K562 (cell line): Measurements from ENCODE around the gene CCDC200. TPM values are rescaled to one million over a fixed set of nuclear protein-coding genes. Genes with fewer than 3 reads are reported as not detected.

Experiments
- CCAR2 ChIP-seq: fragments of 200-400 bp; formaldehyde crosslinking; IDR thresholded peaks from 2 replicates; pipeline ENCODE4 v1.6.1; 2017; ENCODE audit warnings: mild to moderate bottlenecking, low read depth, low read length
- CCNT2 ChIP-seq: IDR thresholded peaks from 2 replicates; pipeline ENCODE4 v1.6.1; 2011; ENCODE audit warnings: borderline replicate concordance, low read depth, mild to moderate bottlenecking, moderate library complexity, mixed read lengths, low read length; ENCODE audit not compliant: insufficient read length; ENCODE audit errors: extremely low read depth
- CHD4 ChIP-seq: fragments of 200-600 bp; sonication (generic); IDR thresholded peaks from 3 replicates; pipeline ENCODE4 v1.6.1; 2012; ENCODE audit warnings: low read depth, mild to moderate bottlenecking, mixed read lengths, low read length, inconsistent platforms; ENCODE audit not compliant: insufficient read depth, insufficient replicate concordance, poor library complexity, severe bottlenecking
- CREB5 ChIP-seq: fragments of 250-450 bp; sonication (Bioruptor Pico); IDR thresholded peaks from 2 replicates; pipeline ENCODE4 v1.5.0; 2020; ENCODE audit warnings: mild to moderate bottlenecking
- GATAD2A ChIP-seq: fragments of 450-650 bp; IDR thresholded peaks from 2 replicates; pipeline ENCODE4 v1.6.1; 2017
- GMEB1 ChIP-seq: fragments of 250-450 bp; sonication (Bioruptor Pico); IDR thresholded peaks from 2 replicates; pipeline ENCODE4 v1.4.0; 2020; ENCODE audit warnings: mild to moderate bottlenecking
- KLF1 ChIP-seq: fragments of 450-650 bp; IDR thresholded peaks from 2 replicates; pipeline ENCODE4 v1.6.1; 2016; ENCODE audit warnings: missing genetic modification characterization, missing compliant biosample characterization
- KLF10 ChIP-seq: fragments of 250-450 bp; sonication (Bioruptor Pico); IDR thresholded peaks from 2 replicates; pipeline ENCODE4 v1.6.1; 2021; ENCODE audit warnings: matching md5 sums
- NR3C1 ChIP-seq: sonication (generic); formaldehyde crosslinking; IDR thresholded peaks from 2 replicates; pipeline ENCODE4 v1.8.1; 2022; ENCODE audit warnings: missing genetic modification reagents
- POLR2B ChIP-seq: fragments of 450-650 bp; IDR thresholded peaks from 2 replicates; pipeline ENCODE4 v1.6.1; 2018; ENCODE audit warnings: low read depth; ENCODE audit not compliant: partially characterized antibody
- POLR2G ChIP-seq: fragments of 200-400 bp; formaldehyde crosslinking; IDR thresholded peaks from 2 replicates; pipeline ENCODE4 v1.6.1; 2017; ENCODE audit warnings: low read depth, mild to moderate bottlenecking, antibody characterized with exemption, low read length, moderate library complexity
- RBM39 ChIP-seq: fragments of 200-400 bp; formaldehyde crosslinking; optimal IDR thresholded peaks from 2 replicates; pipeline ENCODE3; 2018; ENCODE audit warnings: low read depth, low read length
- TAL1 ChIP-seq: fragments of 450-650 bp; IDR thresholded peaks from 2 replicates; pipeline ENCODE4 v1.6.1; 2016; ENCODE audit warnings: mild to moderate bottlenecking
- XRCC5 ChIP-seq: fragments of 200-400 bp; formaldehyde crosslinking; IDR thresholded peaks from 2 replicates; pipeline ENCODE4 v1.6.1; 2017; ENCODE audit warnings: low read depth, mild to moderate bottlenecking, low read length
- ZNF347 ChIP-seq: fragments of 450-650 bp; formaldehyde crosslinking; IDR thresholded peaks from 2 replicates; pipeline ENCODE4 v1.4.0; 2020; ENCODE audit warnings: low read depth, mild to moderate bottlenecking, moderate library complexity
- ZNF57 ChIP-seq: fragments of 450-650 bp; formaldehyde crosslinking; IDR thresholded peaks from 2 replicates; pipeline ENCODE4 v1.4.0; 2020; ENCODE audit warnings: mild to moderate bottlenecking, moderate library complexity
- ZNF699 ChIP-seq: fragments of 250-450 bp; sonication (Bioruptor Pico); IDR thresholded peaks from 2 replicates; pipeline ENCODE4 v1.8.0; 2021; ENCODE audit warnings: mild to moderate bottlenecking, moderate library complexity; ENCODE audit not compliant: insufficient replicate concordance
- polyA plus RNA-seq, 8 experiments: library from polyadenylated mRNA; depleted of rRNA in 4 of 8; stranded (reverse) in 5 of 8; unstranded in 3 of 8; fragments of >200 nt; fragmentation: Nextera tagmentation in 2 of 8; fragmentation: Illumina TruSeq in 1 of 8; extraction: Ambion mirVana in 2 of 8; extraction: Trizol in 1 of 8; gene quantifications; 2 replicates each; pipeline versions ENCODE4 v1.2.1 to v1.2.3, GENCODE V29; 2011 to 2014; ENCODE audit warnings: inconsistent platforms in 1 of 8, missing spikeins in 1 of 8
- total RNA-seq, 7 experiments: library from RNA; depleted of rRNA in 6 of 7; stranded (reverse); fragments of >200 nt in 6 of 7; fragmentation: Illumina TruSeq in 2 of 7; extraction: Trizol in 2 of 7; gene quantifications; 2 replicates each; pipeline versions ENCODE4 v1.2.1 to v1.2.3, GENCODE V29; 2011 to 2021; ENCODE audit warnings: low replicate concordance in 1 of 7
- TF ChIP-seq, protein P1 (sequence below): fragments of 250-450 bp; sonication (Bioruptor Pico); IDR thresholded peaks from 2 replicates; pipeline ENCODE4 v1.8.0; 2022; ENCODE audit warnings: inconsistent platforms
- TF ChIP-seq, protein P2 (sequence below): sonication (generic); formaldehyde crosslinking; IDR thresholded peaks from 2 replicates; pipeline ENCODE4 v1.8.0; 2022; ENCODE audit warnings: mild to moderate bottlenecking, missing genetic modification reagents, borderline replicate concordance

The CCDC200 gene
- total and polyA plus RNA-seq, 9 of the 15 experiments (the other 6 are each of a cell fraction or from before 2014, with no cell fraction given), result 0.14 TPM; not detected in 8

DNA sequence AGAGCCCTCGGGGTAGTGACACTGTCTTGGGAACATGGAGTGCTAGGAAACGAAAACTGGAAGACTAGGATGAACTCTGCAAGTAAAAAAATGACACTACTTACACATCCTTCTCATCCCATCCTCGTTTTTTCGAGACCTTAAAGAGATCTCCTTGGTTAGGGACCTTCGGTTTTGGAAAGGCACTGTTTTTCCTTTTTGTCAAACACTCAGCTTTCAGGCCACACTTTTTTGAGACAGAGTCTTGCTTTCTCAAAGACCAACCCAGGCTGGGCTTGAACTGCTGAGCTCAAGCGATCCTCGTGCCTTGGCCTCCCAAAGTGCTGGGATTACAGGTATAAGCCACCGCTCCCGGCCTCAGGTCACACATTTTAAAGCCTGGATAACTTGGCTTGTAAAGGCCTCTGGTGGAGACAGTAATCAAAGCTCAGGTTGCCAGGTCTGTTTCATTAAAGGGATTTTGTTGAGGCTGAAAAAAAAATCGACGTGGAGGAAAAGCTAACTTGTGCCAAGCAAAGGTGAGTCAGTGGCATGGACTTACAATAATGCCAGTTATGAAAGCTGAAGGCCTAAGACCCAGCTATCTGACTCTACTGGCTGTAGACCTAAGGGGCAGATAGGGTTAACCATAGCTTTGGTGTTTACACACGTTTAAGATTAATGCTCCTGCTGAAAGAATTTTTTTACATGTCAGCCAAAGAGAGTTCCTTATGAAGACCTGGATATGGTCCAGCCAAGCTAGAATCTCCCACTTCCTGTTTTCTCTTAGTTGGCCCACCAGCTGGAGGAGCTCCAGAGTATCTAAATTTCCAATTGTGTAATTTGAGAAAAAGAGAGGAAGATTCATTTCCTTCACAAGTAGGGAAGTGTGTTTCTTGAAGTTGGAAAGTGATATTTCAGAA lies 56.6 kb downstream of the CCDC200 start (continued):
- TF ChIP-seq TAL1 (no peak), GATAD2A (no peak), CCNT2 (no peak), NR3C1 (CRISPR knock-in tag) (no peak), ZNF347 (CRISPR knock-in tag) (no peak), ZNF57 (no peak), RBM39 (no peak), CREB5 (no peak), KLF1 (tag) (no peak), POLR2B (no peak), KLF10 (CRISPR knock-in tag) (no peak), GMEB1 (CRISPR knock-in tag) (no peak), XRCC5 (no peak), ZNF699 (CRISPR knock-in tag) (no peak), CCAR2 (no peak), CHD4 (no peak), POLR2G (no peak)
- TF ChIP-seq, protein P1, sequence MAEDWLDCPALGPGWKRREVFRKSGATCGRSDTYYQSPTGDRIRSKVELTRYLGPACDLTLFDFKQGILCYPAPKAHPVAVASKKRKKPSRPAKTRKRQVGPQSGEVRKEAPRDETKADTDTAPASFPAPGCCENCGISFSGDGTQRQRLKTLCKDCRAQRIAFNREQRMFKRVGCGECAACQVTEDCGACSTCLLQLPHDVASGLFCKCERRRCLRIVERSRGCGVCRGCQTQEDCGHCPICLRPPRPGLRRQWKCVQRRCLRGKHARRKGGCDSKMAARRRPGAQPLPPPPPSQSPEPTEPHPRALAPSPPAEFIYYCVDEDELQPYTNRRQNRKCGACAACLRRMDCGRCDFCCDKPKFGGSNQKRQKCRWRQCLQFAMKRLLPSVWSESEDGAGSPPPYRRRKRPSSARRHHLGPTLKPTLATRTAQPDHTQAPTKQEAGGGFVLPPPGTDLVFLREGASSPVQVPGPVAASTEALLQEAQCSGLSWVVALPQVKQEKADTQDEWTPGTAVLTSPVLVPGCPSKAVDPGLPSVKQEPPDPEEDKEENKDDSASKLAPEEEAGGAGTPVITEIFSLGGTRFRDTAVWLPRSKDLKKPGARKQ (CRISPR knock-in tag), result no peak
- TF ChIP-seq, protein P2, sequence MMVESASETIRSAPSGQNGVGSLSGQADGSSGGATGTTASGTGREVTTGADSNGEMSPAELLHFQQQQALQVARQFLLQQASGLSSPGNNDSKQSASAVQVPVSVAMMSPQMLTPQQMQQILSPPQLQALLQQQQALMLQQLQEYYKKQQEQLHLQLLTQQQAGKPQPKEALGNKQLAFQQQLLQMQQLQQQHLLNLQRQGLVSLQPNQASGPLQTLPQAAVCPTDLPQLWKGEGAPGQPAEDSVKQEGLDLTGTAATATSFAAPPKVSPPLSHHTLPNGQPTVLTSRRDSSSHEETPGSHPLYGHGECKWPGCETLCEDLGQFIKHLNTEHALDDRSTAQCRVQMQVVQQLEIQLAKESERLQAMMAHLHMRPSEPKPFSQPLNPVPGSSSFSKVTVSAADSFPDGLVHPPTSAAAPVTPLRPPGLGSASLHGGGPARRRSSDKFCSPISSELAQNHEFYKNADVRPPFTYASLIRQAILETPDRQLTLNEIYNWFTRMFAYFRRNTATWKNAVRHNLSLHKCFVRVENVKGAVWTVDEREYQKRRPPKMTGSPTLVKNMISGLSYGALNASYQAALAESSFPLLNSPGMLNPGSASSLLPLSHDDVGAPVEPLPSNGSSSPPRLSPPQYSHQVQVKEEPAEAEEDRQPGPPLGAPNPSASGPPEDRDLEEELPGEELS (CRISPR knock-in tag), result no peak
